Right kidney (tissue), 9 donors: Measurements from ENCODE around the gene STRA8.

Experiments
- DNase-seq: peaks from one replicate; pipeline ENCODE4 v3.0.0-alpha.2; 2016
- long read RNA-seq, 8 donors: transcript quantifications; one replicate each; lab custom pipeline, GENCODE V29; 2026

The STRA8 gene
- long read RNA-seq, donor 1: 0 reads
- long read RNA-seq, donor 2: 0 reads
- long read RNA-seq, donor 3: 0 reads
- long read RNA-seq, donor 4: 0 reads
- long read RNA-seq, donor 5: 0 reads
- long read RNA-seq, donor 6: 0 reads
- long read RNA-seq, donor 7: 0 reads
- long read RNA-seq, donor 8: 0 reads

- no peak for DNase-seq
Measured at GRCh38 chr7:135233570-135233969, at the start of gene STRA8. STRA8 (plus strand) TSS chr7:135233838; CDS start chr7:135240525, 6,687 bp downstream.

GRCh38 chr7:135184254-135184841 is 49.3 kb upstream of the STRA8 start:
- DNase-seq: no peak

GRCh38 chr7:135185471-135186260 is 48.0 kb upstream of the STRA8 start:
- no peak for DNase-seq

- DNase-seq: no peak
Measured at GRCh38 chr7:135186261-135186540, 47.4 kb upstream of the STRA8 start.

GRCh38 chr7:135186841-135187253 is 46.8 kb upstream of the STRA8 start:
- DNase-seq: no peak

GRCh38 chr7:135188298-135188984 is 45.2 kb upstream of the STRA8 start:
- no peak for DNase-seq

GRCh38 chr7:135189221-135189662 is 44.4 kb upstream of the STRA8 start:
- no peak for DNase-seq

- DNase-seq: no peak
Measured at GRCh38 chr7:135189961-135190360, 43.7 kb upstream of the STRA8 start.

GRCh38 chr7:135190703-135191102 is 42.9 kb upstream of the STRA8 start:
- DNase-seq: no peak

GRCh38 chr7:135192914-135193536 is 40.6 kb upstream of the STRA8 start:
- DNase-seq: no peak

GRCh38 chr7:135193615-135194081 is 40.0 kb upstream of the STRA8 start:
- DNase-seq: no peak

GRCh38 chr7:135194494-135195095 is 39.0 kb upstream of the STRA8 start:
- DNase-seq: no peak

- DNase-seq: no peak
Measured at GRCh38 chr7:135195156-135195555, 38.5 kb upstream of the STRA8 start.

GRCh38 chr7:135195968-135196629 is 37.5 kb upstream of the STRA8 start:
- DNase-seq: no peak

- DNase-seq: no peak
Measured at GRCh38 chr7:135197343-135197742, 36.3 kb upstream of the STRA8 start.

GRCh38 chr7:135197906-135198655 is 35.6 kb upstream of the STRA8 start:
- DNase-seq: no peak

- DNase-seq: no peak
Measured at GRCh38 chr7:135199439-135199838, 34.2 kb upstream of the STRA8 start.

GRCh38 chr7:135200821-135201331 is 32.8 kb upstream of the STRA8 start:
- no peak for DNase-seq

GRCh38 chr7:135201350-135201749 is 32.3 kb upstream of the STRA8 start:
- no peak for DNase-seq

- DNase-seq: no peak
Measured at GRCh38 chr7:135204341-135204749, 29.3 kb upstream of the STRA8 start.

- DNase-seq: no peak
Measured at GRCh38 chr7:135204876-135205275, 28.8 kb upstream of the STRA8 start.
